HEK293T (cell line): Measurements from ENCODE around the gene HOXB3.
A peak's percentile ranks its signal among the peaks of the same experiment; 100 is the strongest.

Experiments
- CTCF ChIA-PET: fragments of 350-600 bp; formaldehyde crosslinking; extraction: SDS; loops from one replicate; lab custom pipeline; 2021; ENCODE audit warnings: antibody characterized with exemption, inconsistent platforms; lab: Yijun Ruan, JAX
- POLR2A ChIA-PET: fragments of 350-600 bp; formaldehyde crosslinking; extraction: SDS; loops from one replicate; lab custom pipeline; 2020; ENCODE audit warnings: antibody characterized with exemption, inconsistent platforms; lab: Yijun Ruan, JAX
- DNase-seq: peaks from one replicate; pipeline ENCODE4 v3.0.0; 2012; ENCODE audit warnings: mixed read lengths; ENCODE audit errors: extremely low spot score
- ARNT ChIP-seq: fragments of 450-650 bp; IDR thresholded peaks from 2 replicates; pipeline ENCODE4 v1.6.1; 2017; ENCODE audit warnings: mild to moderate bottlenecking
- BHLHE40 ChIP-seq: fragments of 450-650 bp; IDR thresholded peaks from 2 replicates; pipeline ENCODE4 v1.6.1; 2016; ENCODE audit warnings: mild to moderate bottlenecking, moderate library complexity, borderline replicate concordance
- CTBP1 ChIP-seq: fragments of 450-650 bp; IDR thresholded peaks from 2 replicates; pipeline ENCODE4 v1.6.1; 2016; ENCODE audit warnings: borderline replicate concordance
- ELF4 ChIP-seq: fragments of 450-650 bp; IDR thresholded peaks from 2 replicates; pipeline ENCODE4 v1.6.1; 2017; ENCODE audit warnings: antibody characterized with exemption
- FOXA1 ChIP-seq: fragments of 450-650 bp; IDR thresholded peaks from 2 replicates; pipeline ENCODE4 v1.6.1; 2016; ENCODE audit warnings: mild to moderate bottlenecking
- FOXK2 ChIP-seq: fragments of 450-650 bp; IDR thresholded peaks from 2 replicates; pipeline ENCODE4 v1.6.1; 2016; ENCODE audit warnings: mild to moderate bottlenecking
- FOXM1 ChIP-seq: fragments of 450-650 bp; IDR thresholded peaks from 2 replicates; pipeline ENCODE4 v1.6.1; 2017; ENCODE audit warnings: mild to moderate bottlenecking, borderline replicate concordance
- HDGF ChIP-seq: fragments of 450-650 bp; IDR thresholded peaks from 2 replicates; pipeline ENCODE4 v1.6.1; 2017; ENCODE audit warnings: antibody characterized with exemption, borderline replicate concordance
- L3MBTL2 ChIP-seq: fragments of 450-650 bp; conservative IDR thresholded peaks from 2 replicates; pipeline ENCODE4 v1.6.1; 2016; ENCODE audit warnings: mild to moderate bottlenecking
- LEF1 ChIP-seq: fragments of 450-650 bp; IDR thresholded peaks from 2 replicates; pipeline ENCODE4 v1.6.1; 2017; ENCODE audit warnings: mild to moderate bottlenecking, borderline replicate concordance
- NFRKB ChIP-seq: fragments of 450-650 bp; IDR thresholded peaks from 2 replicates; pipeline ENCODE4 v1.6.1; 2016; ENCODE audit warnings: mild to moderate bottlenecking, moderate library complexity
- SP1 ChIP-seq: fragments of 450-650 bp; IDR thresholded peaks from 2 replicates; pipeline ENCODE4 v1.6.1; 2017
- SUZ12 ChIP-seq: fragments of 450-650 bp; IDR thresholded peaks from 2 replicates; pipeline ENCODE4 v1.6.1; 2016; ENCODE audit warnings: mild to moderate bottlenecking
- TARDBP ChIP-seq: fragments of 450-650 bp; IDR thresholded peaks from 2 replicates; pipeline ENCODE4 v1.6.1; 2016
- ZNF384 ChIP-seq: fragments of 450-650 bp; IDR thresholded peaks from 2 replicates; pipeline ENCODE4 v1.6.1; 2016
- TF ChIP-seq, protein P1 (sequence below): fragments of 450-650 bp; IDR thresholded peaks from 2 replicates; pipeline ENCODE4 v1.6.1; 2016

The HOXB3 gene

DNA sequence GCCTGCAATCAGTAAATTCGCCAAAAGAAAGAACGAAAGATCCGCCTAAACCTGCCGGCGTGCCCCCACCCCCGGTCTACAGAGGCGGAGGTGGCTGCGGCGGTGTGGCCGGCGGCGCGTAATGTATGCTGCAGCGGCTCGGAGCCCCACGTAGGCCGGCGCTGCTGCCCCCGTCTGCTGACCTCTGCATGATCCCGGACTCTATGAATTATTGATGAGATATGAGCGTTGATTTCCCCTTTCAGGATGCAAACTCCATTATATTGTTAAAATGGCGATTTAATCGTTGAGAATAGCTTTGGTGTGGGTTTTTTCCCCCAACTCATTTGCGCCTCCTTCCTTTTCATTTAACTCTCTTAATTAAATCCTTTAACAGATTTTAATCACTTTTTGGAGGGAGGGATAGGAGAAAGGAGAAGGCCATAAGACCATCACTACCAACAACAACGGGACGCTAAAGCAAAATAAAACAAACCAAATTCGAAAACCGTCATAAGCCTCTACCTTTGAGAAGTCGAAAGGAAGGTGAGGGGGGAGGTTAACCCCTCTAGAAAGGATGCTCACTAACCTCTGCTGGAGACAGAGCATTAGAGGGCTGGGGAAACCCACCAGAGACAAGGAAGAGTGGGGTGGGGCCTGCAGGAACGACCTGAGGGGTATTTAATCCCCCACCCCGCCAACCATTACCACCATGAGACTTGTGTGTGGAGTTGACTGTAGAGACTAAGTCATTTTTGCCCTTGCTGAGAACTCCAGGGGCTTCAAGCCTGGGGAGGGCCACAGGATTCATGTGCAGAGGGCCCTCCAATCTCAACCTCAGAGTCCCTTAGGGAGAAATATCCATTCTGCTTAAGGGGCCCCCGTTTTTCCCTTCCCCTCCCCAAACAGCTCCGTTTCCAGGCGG lies 3.4 kb downstream of the HOXB3 start:
- TF ChIP-seq LEF1 (no peak), TARDBP (no peak), ELF4 (no peak), ZNF384 (no peak), SP1 (no peak), SUZ12 (no peak), ARNT (no peak), BHLHE40 (no peak), HDGF (no peak), NFRKB (no peak), FOXA1 (no peak), FOXK2 (no peak), L3MBTL2 (no peak), CTBP1 (no peak), FOXM1 (no peak)
- TF ChIP-seq, protein P1, sequence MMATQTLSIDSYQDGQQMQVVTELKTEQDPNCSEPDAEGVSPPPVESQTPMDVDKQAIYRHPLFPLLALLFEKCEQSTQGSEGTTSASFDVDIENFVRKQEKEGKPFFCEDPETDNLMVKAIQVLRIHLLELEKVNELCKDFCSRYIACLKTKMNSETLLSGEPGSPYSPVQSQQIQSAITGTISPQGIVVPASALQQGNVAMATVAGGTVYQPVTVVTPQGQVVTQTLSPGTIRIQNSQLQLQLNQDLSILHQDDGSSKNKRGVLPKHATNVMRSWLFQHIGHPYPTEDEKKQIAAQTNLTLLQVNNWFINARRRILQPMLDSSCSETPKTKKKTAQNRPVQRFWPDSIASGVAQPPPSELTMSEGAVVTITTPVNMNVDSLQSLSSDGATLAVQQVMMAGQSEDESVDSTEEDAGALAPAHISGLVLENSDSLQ: no peak
- ChIA-PET CTCF (interaction anchor here (0.6 to 2.2 kb wide), 8 partner anchors 14 to 251 kb away, joined by 3 to 9 read pairs (median 6); no protein-coding TSS in a partner anchor), POLR2A (interaction anchor here (0.7 to 5.9 kb wide), 11 partner anchors 13 to 250 kb away, joined by 3 to 25 read pairs (median 5); partner anchors contain the start of gene HOXB7)
- DNase-seq: no peak

DNA sequence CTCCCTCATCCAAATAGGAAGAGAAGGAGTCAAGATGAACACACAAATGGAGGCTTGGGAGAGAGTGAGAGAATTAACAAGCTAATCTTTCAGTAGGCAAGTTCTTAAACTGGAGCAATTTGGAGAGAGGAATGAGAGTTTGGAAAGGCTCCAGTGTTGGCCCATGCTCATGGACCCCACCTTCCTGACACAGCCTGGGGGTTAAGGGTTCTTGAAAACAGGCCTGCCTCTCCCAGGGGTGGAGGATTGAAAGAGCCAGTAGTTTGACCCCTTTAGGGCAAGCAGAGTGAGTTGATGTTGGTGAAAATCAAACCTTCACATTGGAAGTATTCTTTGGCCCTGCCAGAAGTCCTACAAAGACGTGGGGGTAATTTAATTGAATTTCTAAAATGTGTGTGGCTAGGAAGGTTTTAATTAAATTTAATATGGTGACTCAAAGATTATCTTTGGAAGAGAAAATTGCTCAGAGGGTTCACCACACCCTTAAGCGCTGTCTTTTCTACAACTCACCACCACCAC lies 5.8 kb downstream of the HOXB3 start:
- POLR2A ChIA-PET: interaction anchor here (0.9 kb wide), 1 partner anchor 37 kb away, joined by 3 read pairs; no protein-coding TSS in a partner anchor
- TF ChIP-seq FOXK2: no peak
- no peak for TF ChIP-seq SP1
- TF ChIP-seq, protein P1: no peak
- TF ChIP-seq ZNF384: no peak
- TF ChIP-seq LEF1: no peak
- DNase-seq: no peak
- CTCF ChIA-PET: interaction anchor here (0.6 to 0.8 kb wide), 2 partner anchors 83 to 167 kb away, joined by 3 read pairs; no protein-coding TSS in a partner anchor

DNA sequence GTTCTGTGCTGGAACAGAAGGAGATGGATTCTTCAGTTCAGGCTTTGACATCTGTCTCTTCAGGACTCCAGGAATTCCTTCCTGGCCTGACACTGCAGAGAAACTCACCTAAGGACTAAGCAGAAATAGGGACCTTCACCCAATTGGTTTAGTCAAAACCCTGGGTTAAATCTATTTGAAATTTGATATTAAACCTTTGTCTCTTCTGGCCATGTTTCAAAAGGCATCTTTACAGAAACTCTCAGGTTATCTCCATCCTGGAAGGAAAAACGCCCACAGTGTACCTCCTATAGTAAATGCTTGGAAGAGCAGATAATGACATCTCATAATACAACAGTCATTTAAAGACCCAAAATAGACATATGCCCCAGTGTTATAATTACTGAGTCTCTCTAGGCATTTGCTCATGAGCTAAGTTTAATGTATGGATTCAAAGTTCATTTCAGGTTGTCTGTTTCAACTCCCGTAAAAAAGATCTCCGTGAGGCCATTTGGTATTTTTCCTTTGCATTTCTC lies 6.3 kb downstream of the HOXB3 start:
- CTCF ChIA-PET: interaction anchor here (0.6 to 0.8 kb wide), 3 partner anchors 82 to 337 kb away, joined by 3 to 5 read pairs (median 3); no protein-coding TSS in a partner anchor
- DNase-seq: no peak
- POLR2A ChIA-PET: interaction anchor here (0.9 kb wide), 1 partner anchor 37 kb away, joined by 3 read pairs; no protein-coding TSS in a partner anchor
- no peak for TF ChIP-seq BHLHE40
- no peak for TF ChIP-seq SP1
- TF ChIP-seq TARDBP: no peak
- no peak for TF ChIP-seq FOXK2
- no peak for TF ChIP-seq FOXM1
- no peak for TF ChIP-seq CTBP1
- no peak for TF ChIP-seq NFRKB
- no peak for TF ChIP-seq ZNF384
- TF ChIP-seq L3MBTL2: no peak
- TF ChIP-seq ELF4: no peak
- TF ChIP-seq, protein P1: no peak
- no peak for TF ChIP-seq FOXA1

DNA sequence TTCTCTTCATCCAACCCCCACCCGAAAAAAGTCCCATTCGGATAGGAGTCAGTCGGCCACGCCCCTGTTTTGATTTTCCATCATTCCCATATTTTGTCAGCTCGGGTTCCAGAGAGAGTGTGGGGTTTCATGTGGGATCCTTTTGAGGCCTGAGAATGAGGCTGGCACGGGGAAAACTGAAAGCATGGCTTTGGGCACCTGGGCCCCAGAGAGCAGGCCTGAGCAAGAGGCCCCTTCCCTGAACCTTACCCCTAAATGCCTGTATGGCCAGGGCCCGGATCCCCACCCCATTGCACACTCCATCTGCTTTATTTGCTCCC lies 7.3 kb downstream of the HOXB3 start:
- TF ChIP-seq L3MBTL2: no peak
- no peak for TF ChIP-seq ELF4
- TF ChIP-seq LEF1: no peak
- no peak for TF ChIP-seq ARNT
- TF ChIP-seq SP1: no peak
- no peak for TF ChIP-seq FOXA1
- TF ChIP-seq SUZ12: no peak
- no peak for TF ChIP-seq FOXK2
- no peak for TF ChIP-seq HDGF
- no peak for TF ChIP-seq ZNF384
- no peak for TF ChIP-seq FOXM1
- no peak for TF ChIP-seq CTBP1
- no peak for TF ChIP-seq BHLHE40
- no peak for TF ChIP-seq TARDBP
- ChIA-PET CTCF (interaction anchor here (1.0 to 1.1 kb wide), 3 partner anchors 91 to 248 kb away, joined by 3 to 4 read pairs (median 3); no protein-coding TSS in a partner anchor), POLR2A (interaction anchor here (1.0 to 1.3 kb wide), 2 partner anchors 30 to 36 kb away, joined by 3 to 5 read pairs; no protein-coding TSS in a partner anchor)
- DNase-seq: no peak

DNA sequence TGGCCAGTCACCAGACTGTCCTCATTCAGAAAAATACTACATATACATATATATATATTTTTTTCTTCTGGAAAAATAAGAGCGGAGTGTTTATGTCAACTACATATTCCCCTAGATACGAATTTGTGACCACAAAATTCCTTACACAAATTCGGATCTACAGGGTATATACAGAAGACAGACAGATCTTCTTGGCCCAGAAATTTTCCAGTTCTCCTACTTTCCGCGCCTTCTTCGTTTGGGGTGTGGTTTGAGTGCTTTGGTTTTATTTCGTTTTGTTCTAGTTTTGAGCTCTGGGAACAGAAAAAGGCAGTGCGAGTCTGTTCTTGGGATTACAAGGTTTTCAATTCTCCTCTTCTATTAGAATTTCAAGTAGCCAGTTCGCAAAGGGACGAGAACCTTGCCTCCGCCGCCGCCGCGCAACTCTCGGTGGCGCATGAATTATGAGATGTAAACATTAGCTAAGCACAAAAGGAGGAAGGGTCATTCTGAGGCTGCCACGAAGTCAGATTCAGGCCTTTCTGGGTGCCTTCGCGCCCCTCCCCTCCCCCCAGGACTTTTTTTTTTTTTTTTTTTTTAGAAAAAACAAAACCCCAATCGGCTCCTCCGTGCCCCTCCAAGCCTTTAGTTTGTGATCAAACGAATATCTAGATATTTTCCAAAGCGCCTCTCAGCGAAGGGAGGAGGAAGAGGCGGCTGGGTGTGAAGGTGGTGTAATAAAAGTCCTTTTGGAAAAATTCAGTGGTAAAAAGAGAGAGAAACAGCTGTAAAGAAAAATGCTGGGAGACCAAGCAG lies 10.1 kb downstream of the HOXB3 start:
- TF ChIP-seq ZNF384 (no peak; the same call in 1 of the 2 replicates), L3MBTL2 (0 out of 2 replicates have a peak, but pooled peaks have one; percentile 29)
- TF ChIP-seq, protein P1: peak; percentile 70
- CTCF ChIA-PET: interaction anchor here (0.6 kb wide), 2 partner anchors 24 to 87 kb away, joined by 3 read pairs; no protein-coding TSS in a partner anchor
- no peak for DNase-seq
- POLR2A ChIA-PET: no interaction called here
